ENCODE data around the gene ARID5A.

The ARID5A gene

DNA sequence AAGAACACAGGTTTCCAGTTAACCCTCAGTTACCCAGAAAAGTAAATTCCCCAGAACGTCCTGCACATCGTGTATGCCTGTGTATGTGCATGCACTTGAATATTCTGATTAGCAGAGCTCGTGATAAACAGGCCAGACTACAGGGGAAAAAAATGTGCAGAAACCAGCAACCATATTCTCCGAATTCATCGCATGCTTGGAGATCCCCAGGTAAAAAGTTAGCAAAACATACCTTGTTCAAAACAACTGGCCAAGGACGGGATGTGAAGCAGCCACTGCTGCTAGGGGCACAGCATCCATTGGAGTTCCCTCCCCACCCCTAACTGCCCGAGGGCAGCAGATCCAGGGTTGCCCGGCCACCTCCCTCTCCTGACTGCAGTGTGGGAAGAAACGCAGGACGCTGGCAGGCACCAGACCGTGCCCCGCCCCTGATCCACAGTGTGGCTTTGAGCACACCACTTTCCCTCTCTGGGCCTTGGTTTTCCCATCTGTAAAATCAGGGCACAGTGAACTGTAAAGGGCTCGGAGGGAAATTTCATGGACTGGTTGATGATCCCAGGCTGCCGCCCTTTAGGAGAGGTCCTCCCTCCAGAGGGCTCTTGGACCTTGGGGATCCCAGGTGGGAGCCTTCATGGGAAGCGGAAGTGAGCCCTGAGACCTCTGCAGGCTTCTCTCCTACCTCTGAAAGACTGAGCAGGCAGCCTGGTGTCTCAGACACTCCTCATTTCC is 11.9 kb upstream of the ARID5A start:
- no peak for DNase-seq
- Histone ChIP-seq H3K4me3 (ENCODE audit: low read depth, low read length) (no peak overlapping the region), H3K36me3 (replicated peaks) (no peaks in the 10 kb centered on the region), H3K27ac (no peak overlapping the region), H3K27me3 (replicated peaks) (no peaks in the 10 kb centered on the region)
- TF ChIP-seq, protein P1, sequence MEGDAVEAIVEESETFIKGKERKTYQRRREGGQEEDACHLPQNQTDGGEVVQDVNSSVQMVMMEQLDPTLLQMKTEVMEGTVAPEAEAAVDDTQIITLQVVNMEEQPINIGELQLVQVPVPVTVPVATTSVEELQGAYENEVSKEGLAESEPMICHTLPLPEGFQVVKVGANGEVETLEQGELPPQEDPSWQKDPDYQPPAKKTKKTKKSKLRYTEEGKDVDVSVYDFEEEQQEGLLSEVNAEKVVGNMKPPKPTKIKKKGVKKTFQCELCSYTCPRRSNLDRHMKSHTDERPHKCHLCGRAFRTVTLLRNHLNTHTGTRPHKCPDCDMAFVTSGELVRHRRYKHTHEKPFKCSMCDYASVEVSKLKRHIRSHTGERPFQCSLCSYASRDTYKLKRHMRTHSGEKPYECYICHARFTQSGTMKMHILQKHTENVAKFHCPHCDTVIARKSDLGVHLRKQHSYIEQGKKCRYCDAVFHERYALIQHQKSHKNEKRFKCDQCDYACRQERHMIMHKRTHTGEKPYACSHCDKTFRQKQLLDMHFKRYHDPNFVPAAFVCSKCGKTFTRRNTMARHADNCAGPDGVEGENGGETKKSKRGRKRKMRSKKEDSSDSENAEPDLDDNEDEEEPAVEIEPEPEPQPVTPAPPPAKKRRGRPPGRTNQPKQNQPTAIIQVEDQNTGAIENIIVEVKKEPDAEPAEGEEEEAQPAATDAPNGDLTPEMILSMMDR (IDR thresholded peaks at IDR 0.05; ENCODE audit: low read depth, low read length, missing control alignments), result no peak
- in situ Hi-C loops (cut with HindIII; ENCODE audit: low pct_ligation_motif_present, low sequenced_read_pairs), result no loop called here

DNA sequence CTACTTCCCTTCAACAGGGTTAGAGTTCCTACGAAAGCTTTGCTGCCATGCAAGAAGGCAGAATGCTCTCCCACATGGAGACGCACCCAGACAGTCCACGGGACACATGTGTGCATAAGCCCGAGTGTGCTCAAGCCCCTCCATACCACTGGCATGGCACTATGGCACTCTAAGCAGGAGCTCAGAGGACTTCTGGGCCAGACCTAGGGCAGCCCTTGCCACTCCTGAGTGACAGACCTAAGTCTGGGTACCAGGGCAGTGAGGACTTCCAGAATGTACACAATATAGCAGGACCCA is 11.4 kb upstream of the ARID5A start:
- no peak overlapping the region for H3K4me3 ChIP-seq (ENCODE audit: low read depth, low read length)
- no peak overlapping the region for H3K27ac ChIP-seq
- TF ChIP-seq, protein P1 (IDR thresholded peaks at IDR 0.05; ENCODE audit: low read depth, low read length, missing control alignments), result no peak
- no peaks in the 10 kb centered on the region for H3K36me3 ChIP-seq (replicated peaks)
- no peaks in the 10 kb centered on the region for H3K27me3 ChIP-seq (replicated peaks)
- in situ Hi-C loops (cut with HindIII; ENCODE audit: low pct_ligation_motif_present, low sequenced_read_pairs), result no loop called here
- no peak for DNase-seq

DNA sequence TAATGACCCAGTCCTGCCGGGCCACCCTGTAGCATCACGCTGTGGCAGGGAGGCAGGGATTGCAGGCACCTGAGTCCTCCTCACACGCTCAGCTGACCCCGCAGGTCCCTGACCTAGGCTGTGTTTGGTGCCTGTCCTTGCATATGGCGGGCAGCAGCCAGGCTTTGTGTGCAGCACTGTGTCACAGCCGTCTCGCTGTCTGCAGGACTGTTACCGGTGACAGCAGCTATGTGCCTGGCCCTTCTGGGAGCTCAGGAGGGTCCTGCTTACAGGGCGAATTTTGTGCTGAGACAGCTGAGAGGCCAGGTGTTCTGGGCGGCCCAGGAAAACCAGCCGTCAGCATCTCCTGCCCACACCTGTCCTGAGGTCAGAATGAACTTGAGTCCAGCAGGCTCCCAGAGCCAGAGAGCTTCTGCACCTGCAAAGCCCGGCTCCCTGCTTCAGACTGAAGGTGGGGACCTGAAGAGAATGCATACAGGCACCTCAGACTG is 10.4 kb upstream of the ARID5A start:
- TF ChIP-seq, protein P1 (IDR thresholded peaks at IDR 0.05; ENCODE audit: low read depth, low read length, missing control alignments), result no peak
- in situ Hi-C loops (cut with HindIII; ENCODE audit: low pct_ligation_motif_present, low sequenced_read_pairs), result no loop called here

DNA sequence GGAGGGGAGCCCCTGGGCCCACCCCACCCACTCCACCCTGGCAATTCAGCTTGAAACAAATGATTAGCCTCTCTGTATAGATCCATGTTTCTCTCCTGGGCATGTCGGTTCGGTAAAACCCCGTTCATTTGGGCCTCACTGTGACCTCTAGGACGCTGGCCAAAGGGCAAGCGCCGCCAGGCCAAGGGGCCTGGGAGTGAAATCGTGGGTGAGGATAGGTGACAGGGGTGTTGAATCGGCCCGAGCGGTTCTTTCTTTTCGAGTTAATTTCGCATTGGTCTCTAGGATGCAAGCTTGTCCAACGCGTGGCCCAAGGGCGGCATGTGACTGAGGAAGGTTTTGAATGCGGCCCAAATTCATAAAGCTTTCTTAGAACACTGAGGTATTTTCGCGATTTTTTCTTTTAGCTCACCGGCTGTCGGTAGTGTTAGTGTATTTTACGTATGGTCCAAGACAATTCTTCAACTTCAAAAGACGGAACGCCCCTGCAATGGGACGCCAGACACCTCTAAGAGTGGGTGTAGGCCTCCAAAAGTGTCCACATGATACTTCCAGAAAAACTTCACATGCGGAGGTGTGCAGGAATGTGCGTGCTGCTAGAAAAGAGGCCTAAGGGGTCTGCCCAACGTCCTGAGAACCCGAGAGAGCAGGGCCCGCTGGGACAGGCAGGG is 9.8 kb upstream of the ARID5A start:
- H3K4me3 ChIP-seq (ENCODE audit: low read depth, low read length), result peak overlapping the region; percentile 52
- no peaks in the 10 kb centered on the region for H3K36me3 ChIP-seq (replicated peaks)
- in situ Hi-C loops (cut with HindIII; ENCODE audit: low pct_ligation_motif_present, low sequenced_read_pairs), result no loop called here
- DNase-seq, result no peak
- H3K27ac ChIP-seq, result no peak overlapping the region
- no peaks in the 10 kb centered on the region for H3K27me3 ChIP-seq (replicated peaks)
- TF ChIP-seq, protein P1 (IDR thresholded peaks at IDR 0.05; ENCODE audit: low read depth, low read length, missing control alignments), result no peak

More for the DNA sequence above, 10.4 kb upstream of the ARID5A start:
- no peaks in the 10 kb centered on the region for H3K27me3 ChIP-seq (replicated peaks)
- H3K4me3 ChIP-seq (ENCODE audit: low read depth, low read length), result no peak overlapping the region
- H3K36me3 ChIP-seq (replicated peaks), result no peaks in the 10 kb centered on the region
- H3K27ac ChIP-seq, result no peak overlapping the region
- no peak for DNase-seq

DNA sequence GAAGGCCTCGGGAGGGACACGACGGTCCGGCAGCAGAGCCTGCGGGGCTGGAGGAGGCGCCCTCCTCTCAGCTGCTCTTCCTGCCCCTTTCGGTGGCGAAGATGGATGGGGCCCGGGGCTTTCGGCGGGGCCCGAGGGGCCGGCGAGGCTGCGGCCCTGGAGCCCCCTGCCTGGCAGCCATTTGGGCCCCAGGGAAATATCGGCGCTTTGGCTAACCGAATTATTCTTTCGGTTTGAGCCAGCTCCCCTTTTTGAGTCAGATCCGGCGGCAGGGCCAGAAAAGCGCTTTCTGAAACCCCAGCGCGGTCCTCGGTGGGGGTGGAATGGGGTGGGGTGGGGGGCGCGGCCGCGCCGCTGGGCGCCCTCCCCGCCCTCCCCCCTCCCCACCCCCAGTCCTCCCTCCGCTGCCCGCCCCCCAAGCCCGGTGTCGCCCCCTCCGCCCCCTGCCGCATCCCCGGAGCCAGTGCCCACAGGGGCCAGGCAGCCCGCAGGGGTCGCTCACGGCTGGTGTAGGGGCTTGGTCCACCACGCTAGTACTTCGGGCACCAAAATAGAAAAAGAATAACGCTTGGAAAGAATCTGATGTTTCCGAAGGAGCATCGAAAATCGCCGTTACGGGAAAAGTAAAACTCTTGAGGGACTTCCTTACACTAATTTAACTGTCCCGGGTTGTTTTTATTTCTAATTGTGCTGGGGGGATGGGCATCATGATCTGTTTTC is 9.1 kb upstream of the ARID5A start:
- TF ChIP-seq, protein P1 (IDR thresholded peaks at IDR 0.05; ENCODE audit: low read depth, low read length, missing control alignments), result peak; percentile 62
- H3K27me3 ChIP-seq (replicated peaks), result no peaks in the 10 kb centered on the region
- H3K27ac ChIP-seq, result peak overlapping the region; percentile 69
- H3K36me3 ChIP-seq (replicated peaks), result no peaks in the 10 kb centered on the region
- DNase-seq, result no peak
- H3K4me3 ChIP-seq (ENCODE audit: low read depth, low read length), result peak overlapping the region; percentile 52
- in situ Hi-C loops (cut with HindIII; ENCODE audit: low pct_ligation_motif_present, low sequenced_read_pairs), result no loop called here
